GM12801 (cell line): ENCODE data around the gene CHRNG.

Experiments
- TF ChIP-seq, protein P1 (sequence below): IDR thresholded peaks from one replicate; pipeline ENCODE4 v1.5.1; 2011; ENCODE audit warnings: control low read depth; ENCODE audit not compliant: insufficient read length; ENCODE audit errors: extremely low read depth

CHRNG gene

DNA sequence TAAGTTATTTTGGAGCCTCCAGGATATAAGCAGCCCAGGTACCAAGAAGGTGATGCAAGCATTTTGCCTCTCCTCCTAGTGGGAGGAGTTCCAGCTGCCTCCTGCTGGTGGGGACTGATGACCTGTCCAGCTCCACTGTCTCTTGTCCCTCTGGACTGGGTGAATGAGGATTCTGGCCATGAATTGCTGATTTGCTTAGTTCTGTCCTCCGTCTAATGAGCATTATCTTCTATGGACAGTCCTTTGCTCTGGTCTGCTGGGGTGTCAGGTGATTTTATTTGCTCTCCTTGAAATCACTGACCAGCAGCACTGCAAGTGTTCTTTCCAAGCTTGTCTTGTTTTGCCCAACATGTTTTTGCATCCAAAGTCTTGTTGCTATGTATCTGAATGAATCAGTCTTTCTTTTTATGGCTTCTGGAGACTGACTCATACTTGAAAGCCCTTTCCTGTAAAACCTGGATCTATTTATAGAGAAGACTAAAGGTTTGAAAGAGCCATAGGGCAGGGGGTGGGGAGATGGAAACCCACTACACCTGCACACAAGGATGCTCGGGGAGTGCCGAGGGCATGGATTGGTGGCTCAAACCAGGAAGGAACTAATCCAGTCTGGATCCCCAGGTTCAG, 53.4 kb downstream of the CHRNG start:
- TF ChIP-seq, protein P1, sequence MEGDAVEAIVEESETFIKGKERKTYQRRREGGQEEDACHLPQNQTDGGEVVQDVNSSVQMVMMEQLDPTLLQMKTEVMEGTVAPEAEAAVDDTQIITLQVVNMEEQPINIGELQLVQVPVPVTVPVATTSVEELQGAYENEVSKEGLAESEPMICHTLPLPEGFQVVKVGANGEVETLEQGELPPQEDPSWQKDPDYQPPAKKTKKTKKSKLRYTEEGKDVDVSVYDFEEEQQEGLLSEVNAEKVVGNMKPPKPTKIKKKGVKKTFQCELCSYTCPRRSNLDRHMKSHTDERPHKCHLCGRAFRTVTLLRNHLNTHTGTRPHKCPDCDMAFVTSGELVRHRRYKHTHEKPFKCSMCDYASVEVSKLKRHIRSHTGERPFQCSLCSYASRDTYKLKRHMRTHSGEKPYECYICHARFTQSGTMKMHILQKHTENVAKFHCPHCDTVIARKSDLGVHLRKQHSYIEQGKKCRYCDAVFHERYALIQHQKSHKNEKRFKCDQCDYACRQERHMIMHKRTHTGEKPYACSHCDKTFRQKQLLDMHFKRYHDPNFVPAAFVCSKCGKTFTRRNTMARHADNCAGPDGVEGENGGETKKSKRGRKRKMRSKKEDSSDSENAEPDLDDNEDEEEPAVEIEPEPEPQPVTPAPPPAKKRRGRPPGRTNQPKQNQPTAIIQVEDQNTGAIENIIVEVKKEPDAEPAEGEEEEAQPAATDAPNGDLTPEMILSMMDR, result no peak

- TF ChIP-seq, protein P1, result no peak
These were observed 54.5 kb downstream of the CHRNG start for GRCh38 chr2:232593982-232594381.
